ENCODE results near the gene PPCDC.
"Not testable (repeated sequence)": the region's sequence is repeated elsewhere in the genome, so short reads cannot be mapped to it uniquely, and the experiment has no call there.

The PPCDC gene

DNA sequence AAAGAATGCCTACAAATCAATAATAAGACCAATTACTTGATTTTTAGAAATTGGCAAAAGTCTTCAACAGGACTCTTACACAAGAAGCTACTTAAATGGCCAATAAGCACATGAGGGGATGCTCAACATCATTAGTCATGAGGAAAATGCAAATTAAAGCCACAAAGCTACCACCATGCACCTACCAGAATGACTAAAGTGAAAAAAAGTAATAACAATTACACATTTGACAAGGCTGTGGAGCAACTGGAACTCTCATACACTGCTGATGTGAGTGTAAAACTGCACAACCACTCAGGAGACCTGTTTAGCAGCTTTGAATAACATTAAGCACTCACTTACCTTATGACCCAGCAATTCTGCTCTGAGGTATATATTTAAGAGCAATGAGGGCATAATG, 68.4 kb downstream of the PPCDC start:
- ATAC-seq = no peak
- Mint-ChIP-seq H3K27ac (no peak overlapping the region), H3K9me3 (peaks cover 2% of the 10 kb centered on the region), H3K4me1 (peaks cover 25% of the 10 kb centered on the region), H3K27me3 (peaks cover 5% of the 10 kb centered on the region), H3K36me3 (no peaks in the 10 kb centered on the region), H3K4me3 (no peak overlapping the region)

DNA sequence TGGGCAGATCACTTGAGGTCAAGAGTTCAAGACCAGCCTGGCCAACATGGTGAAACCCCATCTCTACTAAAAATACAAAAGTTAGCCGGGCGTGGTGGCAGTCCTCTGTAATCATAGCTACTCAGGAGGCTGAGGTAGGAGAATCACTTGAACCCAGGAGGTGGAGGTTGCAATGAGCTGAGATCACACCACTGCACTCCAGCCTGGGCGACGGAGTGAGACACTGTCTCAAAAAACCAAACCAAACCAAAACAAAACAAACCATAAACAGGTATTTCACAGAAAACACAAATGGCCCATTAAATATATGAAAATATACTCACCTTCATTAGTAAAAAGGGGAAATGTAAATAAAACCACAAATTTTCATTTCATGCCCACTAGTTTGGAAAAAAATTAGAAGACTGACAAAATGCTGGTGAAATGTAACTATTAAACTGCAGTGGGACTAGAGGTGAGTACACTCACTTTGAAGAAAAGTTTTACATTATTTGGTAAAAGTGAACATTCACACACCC, 71.6 kb downstream of the PPCDC start:
- ATAC-seq = peak; percentile 66

DNA sequence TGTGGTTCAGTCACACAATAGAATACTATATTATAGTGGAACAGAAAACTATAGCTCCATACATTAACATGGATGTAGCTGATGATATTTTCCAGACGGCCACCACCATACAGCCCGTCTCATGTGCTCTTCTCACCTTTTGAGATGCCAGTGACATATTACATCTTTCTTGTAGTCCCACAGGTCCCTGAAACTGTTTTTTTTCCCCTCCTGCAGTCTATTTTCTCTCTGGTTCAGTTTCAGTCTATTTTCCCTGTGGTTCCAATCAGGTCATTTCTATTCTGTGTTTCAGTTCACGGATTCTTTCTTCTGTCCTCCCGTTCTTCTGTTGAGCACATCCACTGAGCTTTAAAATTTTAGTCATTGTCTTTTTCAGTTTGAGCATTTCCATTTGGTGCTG, 72.2 kb downstream of the PPCDC start:
- Mint-ChIP-seq H3K4me1 (peaks cover 36% of the 10 kb centered on the region), H3K36me3 (no peaks in the 10 kb centered on the region), H3K27ac (peak overlapping the region; percentile 62), H3K9me3 (peaks cover 3% of the 10 kb centered on the region), H3K27me3 (peaks cover 25% of the 10 kb centered on the region), H3K4me3 (no peak overlapping the region)
- ATAC-seq = peak; percentile 68

More for the DNA sequence above, 71.6 kb downstream of the PPCDC start:
- H3K27ac Mint-ChIP-seq = peak overlapping the region; percentile 62
- not testable (repeated sequence) for H3K36me3 Mint-ChIP-seq, H3K4me3 Mint-ChIP-seq, H3K9me3 Mint-ChIP-seq
- H3K27me3 Mint-ChIP-seq = peaks cover 25% of the 10 kb centered on the region
- peaks cover 36% of the 10 kb centered on the region for H3K4me1 Mint-ChIP-seq

DNA sequence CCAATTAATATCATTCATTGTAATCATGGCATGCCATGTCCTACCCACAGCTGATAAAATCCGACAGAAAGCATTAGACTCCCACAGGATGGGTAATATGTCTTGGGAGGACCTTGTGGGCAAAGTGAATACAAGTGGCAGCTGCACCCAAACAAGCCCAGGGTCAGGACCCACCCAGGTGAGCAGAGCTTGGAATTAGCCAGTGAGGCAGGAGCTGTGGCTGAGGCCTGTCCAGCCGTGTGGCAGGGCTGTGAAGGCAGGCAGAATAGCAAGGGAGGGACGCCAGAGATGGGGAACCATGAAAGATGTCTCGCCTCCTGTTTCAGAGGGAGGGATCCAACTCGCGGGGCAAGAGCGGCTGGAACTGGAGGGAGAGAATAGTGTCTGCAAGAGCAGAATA, 74.5 kb downstream of the PPCDC start:
- H3K9me3 Mint-ChIP-seq = peaks cover 3% of the 10 kb centered on the region
- peak overlapping the region; percentile 43 for H3K27ac Mint-ChIP-seq
- no peak for ATAC-seq
- H3K4me1 Mint-ChIP-seq = peaks cover 36% of the 10 kb centered on the region
- H3K27me3 Mint-ChIP-seq = peaks cover 35% of the 10 kb centered on the region
- H3K4me3 Mint-ChIP-seq = no peak overlapping the region
- H3K36me3 Mint-ChIP-seq = no peaks in the 10 kb centered on the region

DNA sequence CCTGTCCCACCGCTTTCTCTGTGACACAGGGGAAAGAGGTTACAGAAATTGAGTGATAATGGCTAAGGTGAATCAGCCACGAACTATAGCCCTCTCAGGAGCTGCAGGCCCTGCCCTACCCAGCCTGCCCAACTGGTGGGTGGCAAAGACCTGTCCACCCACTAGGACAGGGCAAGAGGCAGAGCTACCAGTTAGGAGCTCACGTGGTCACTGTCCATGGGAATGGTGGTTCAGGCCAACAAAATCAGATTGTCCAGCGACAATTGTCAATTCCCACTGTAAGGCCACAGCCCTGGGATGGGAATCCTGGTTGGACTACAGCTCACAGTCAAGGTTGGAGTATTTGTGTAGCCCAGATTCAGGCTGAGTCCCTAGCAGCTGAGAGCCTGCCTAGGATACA, 75.0 kb downstream of the PPCDC start:
- Mint-ChIP-seq H3K4me1 (peaks cover 36% of the 10 kb centered on the region), H3K36me3 (no peaks in the 10 kb centered on the region), H3K4me3 (no peak overlapping the region), H3K27ac (no peak overlapping the region), H3K9me3 (peaks cover 3% of the 10 kb centered on the region), H3K27me3 (peaks cover 40% of the 10 kb centered on the region)
- ATAC-seq = no peak
